ENCODE measurements around the gene TTLL11. TPM values are rescaled to one million over a fixed set of nuclear protein-coding genes. Genes with fewer than 3 reads are reported as not detected.

TTLL11 gene
- total RNA-seq, 6 experiments from 2014 or later: 6.9 to 10.2 (median 8.3) TPM

- no peak overlapping the region for H3K27ac Mint-ChIP-seq
- H3K27me3 Mint-ChIP-seq (ENCODE audit: insufficient read depth): no peaks in the 10 kb centered on the region
- TF ChIP-seq, protein P1, sequence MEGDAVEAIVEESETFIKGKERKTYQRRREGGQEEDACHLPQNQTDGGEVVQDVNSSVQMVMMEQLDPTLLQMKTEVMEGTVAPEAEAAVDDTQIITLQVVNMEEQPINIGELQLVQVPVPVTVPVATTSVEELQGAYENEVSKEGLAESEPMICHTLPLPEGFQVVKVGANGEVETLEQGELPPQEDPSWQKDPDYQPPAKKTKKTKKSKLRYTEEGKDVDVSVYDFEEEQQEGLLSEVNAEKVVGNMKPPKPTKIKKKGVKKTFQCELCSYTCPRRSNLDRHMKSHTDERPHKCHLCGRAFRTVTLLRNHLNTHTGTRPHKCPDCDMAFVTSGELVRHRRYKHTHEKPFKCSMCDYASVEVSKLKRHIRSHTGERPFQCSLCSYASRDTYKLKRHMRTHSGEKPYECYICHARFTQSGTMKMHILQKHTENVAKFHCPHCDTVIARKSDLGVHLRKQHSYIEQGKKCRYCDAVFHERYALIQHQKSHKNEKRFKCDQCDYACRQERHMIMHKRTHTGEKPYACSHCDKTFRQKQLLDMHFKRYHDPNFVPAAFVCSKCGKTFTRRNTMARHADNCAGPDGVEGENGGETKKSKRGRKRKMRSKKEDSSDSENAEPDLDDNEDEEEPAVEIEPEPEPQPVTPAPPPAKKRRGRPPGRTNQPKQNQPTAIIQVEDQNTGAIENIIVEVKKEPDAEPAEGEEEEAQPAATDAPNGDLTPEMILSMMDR (IDR thresholded peaks at IDR 0.05): no peak
- no peak for DNase-seq
- H3K9me3 Mint-ChIP-seq: no peaks in the 10 kb centered on the region
- H3K4me1 Mint-ChIP-seq (ENCODE audit: low read depth): no peaks in the 10 kb centered on the region
- no peak overlapping the region for H3K4me3 Mint-ChIP-seq
- H3K36me3 Mint-ChIP-seq (ENCODE audit: low read depth): no peaks in the 10 kb centered on the region
Measured at GRCh38 chr9:122065923-122066629, 27.0 kb downstream of the TTLL11 start.

DNA sequence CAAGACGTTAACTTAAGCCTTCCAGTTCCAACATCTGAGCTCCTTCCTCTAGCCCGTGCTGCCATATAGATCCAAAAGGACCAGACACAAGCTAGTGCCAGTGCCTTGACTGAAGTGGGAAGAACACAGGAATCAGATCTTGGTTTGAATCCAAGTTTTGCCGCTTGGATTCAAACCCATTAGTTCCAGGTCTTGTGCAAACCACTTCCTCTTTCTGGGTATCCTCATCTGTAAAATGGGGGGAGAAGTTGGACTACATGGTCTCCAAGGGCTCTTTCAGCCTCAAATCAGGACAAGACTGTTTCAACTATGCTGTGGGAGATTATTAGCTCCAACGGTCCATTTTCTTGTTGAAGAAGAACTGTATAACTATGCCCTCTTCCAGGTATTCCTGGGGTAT, 32.6 kb downstream of the TTLL11 start:
- Mint-ChIP-seq H3K4me1 (ENCODE audit: low read depth) (peaks cover 8% of the 10 kb centered on the region), H3K36me3 (ENCODE audit: low read depth) (no peaks in the 10 kb centered on the region), H3K27ac (no peak overlapping the region), H3K4me3 (no peak overlapping the region), H3K27me3 (ENCODE audit: insufficient read depth) (no peaks in the 10 kb centered on the region; the same call in 1 of the 2 replicates), H3K9me3 (no peaks in the 10 kb centered on the region)
- no peak for DNase-seq
- TF ChIP-seq, protein P1 (IDR thresholded peaks at IDR 0.05): no peak

DNA sequence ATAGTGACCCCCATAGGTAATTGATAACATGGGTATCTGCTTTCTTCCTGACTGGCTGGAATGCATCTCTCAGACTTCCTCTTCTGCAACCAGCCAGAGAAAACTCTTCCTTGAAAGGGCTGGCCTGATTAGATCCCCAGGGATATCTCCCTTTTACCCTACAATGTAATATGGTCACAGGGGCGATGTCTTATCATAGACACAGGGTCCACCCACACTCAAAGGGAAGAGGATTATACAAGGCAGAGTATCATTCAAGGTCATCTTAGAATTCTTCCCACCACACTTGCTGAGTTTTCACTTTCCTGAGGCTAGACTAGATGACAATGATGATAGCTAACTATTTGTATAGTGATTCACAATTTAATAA, 33.2 kb downstream of the TTLL11 start:
- Mint-ChIP-seq H3K4me3 (no peak overlapping the region), H3K27ac (no peak overlapping the region), H3K4me1 (ENCODE audit: low read depth) (peaks cover 8% of the 10 kb centered on the region), H3K36me3 (ENCODE audit: low read depth) (no peaks in the 10 kb centered on the region), H3K9me3 (no peaks in the 10 kb centered on the region), H3K27me3 (ENCODE audit: insufficient read depth) (no peaks in the 10 kb centered on the region; the same call in 1 of the 2 replicates)
- TF ChIP-seq, protein P1 (IDR thresholded peaks at IDR 0.05): no peak
- DNase-seq: no peak

DNA sequence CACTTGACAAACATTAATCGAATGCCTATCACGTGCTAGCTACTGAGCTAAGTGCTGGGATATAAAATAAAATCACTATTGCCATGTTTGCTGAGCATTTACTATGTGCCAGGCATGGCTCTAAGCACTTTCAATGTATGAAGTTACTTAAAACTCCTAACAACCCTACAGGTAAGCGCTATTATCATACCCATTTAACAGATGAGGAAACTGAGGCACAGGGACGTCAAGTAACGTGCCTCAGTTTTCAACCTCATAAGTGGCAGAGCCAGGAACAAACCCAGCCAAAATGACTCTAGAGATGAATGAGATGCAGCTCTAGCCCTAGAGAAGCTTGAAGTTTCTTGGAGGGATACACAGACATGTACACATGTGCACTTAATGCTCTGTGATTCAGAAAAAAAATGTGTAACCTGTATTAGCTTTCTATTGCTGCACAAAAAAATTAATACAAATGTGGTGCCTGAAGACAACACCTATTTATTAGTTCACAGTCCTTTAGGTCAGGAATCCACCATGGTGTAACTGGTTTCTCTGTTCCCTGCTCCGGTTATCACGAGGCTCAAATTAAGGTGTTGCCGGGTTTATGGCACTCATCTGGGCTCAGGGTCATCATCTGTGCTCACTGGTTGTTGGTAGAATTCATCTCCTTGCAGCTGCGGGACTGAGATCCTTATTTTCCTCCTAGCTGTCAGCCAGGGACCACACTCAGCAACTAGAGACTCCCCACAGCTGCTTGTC, 33.7 kb downstream of the TTLL11 start:
- peaks cover 8% of the 10 kb centered on the region for H3K4me1 Mint-ChIP-seq (ENCODE audit: low read depth)
- H3K9me3 Mint-ChIP-seq: no peaks in the 10 kb centered on the region
- H3K4me3 Mint-ChIP-seq: no peak overlapping the region
- no peaks in the 10 kb centered on the region for H3K36me3 Mint-ChIP-seq (ENCODE audit: low read depth)
- DNase-seq: no peak
- H3K27ac Mint-ChIP-seq: no peak overlapping the region
- no peaks in the 10 kb centered on the region; the same call in 1 of the 2 replicates for H3K27me3 Mint-ChIP-seq (ENCODE audit: insufficient read depth)
- TF ChIP-seq, protein P1 (IDR thresholded peaks at IDR 0.05): no peak

DNA sequence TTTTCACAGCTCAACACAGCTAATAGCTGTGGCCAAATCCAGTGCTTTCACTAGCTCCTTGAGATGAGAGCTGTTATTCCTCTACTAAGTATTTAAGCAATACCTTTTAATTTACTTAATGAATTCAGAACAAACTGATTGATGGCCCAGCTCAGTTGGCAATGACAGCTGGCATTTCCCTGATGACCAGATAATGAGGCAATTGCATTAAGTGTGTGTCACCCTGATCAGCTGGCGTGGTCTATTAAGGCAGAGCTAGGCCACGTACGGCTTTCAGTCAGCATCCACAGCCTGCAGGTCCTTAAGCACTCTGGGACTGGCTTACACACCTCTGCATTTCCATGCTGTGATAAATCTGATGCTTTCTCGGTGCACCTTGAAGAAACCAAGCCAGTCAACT, 34.4 kb downstream of the TTLL11 start:
- DNase-seq: no peak
- H3K4me1 Mint-ChIP-seq (ENCODE audit: low read depth): peaks cover 13% of the 10 kb centered on the region
- H3K27me3 Mint-ChIP-seq (ENCODE audit: insufficient read depth): no peaks in the 10 kb centered on the region; the same call in 1 of the 2 replicates
- TF ChIP-seq, protein P1 (IDR thresholded peaks at IDR 0.05): no peak
- H3K9me3 Mint-ChIP-seq: no peaks in the 10 kb centered on the region
- H3K27ac Mint-ChIP-seq: no peak overlapping the region
- no peak overlapping the region for H3K4me3 Mint-ChIP-seq
- no peaks in the 10 kb centered on the region for H3K36me3 Mint-ChIP-seq (ENCODE audit: low read depth)
